ENCODE results near the gene TMEFF2. TPM values are rescaled to one million over a fixed set of nuclear protein-coding genes. Genes with fewer than 3 reads are reported as not detected.

The TMEFF2 gene
- polyA plus RNA-seq, 2 donors: 0.02 to 0.08 TPM

- H3K4me1 ChIP-seq (ENCODE audit: control insufficient read depth in 2 of 2, insufficient read depth in 2 of 2, low read length in 1 of 2): no peaks in the 10 kb centered on the region
- WGBS, 2 donors: 75 to 87% methylated on average over 1 of the region's 1 CpG
- H3K9me3 ChIP-seq (ENCODE audit: control insufficient read depth in 2 of 2, insufficient read depth in 1 of 2, low read depth in 1 of 2, low read length in 1 of 2): no peaks in the 10 kb centered on the region
- no peaks in the 10 kb centered on the region for H3K36me3 ChIP-seq (ENCODE audit: control insufficient read depth in 2 of 2, insufficient read depth in 2 of 2, low read length in 1 of 2)
- H3K27me3 ChIP-seq (ENCODE audit: control insufficient read depth in 1 of 2, insufficient read depth in 2 of 2, low read length in 2 of 2): no peaks in the 10 kb centered on the region
- no peak overlapping the region for H3K27ac ChIP-seq (ENCODE audit: low read depth in 2 of 2, low read length in 1 of 2)
- H3K4me3 ChIP-seq (ENCODE audit: low read depth in 1 of 2, low read length in 2 of 2): no peak overlapping the region
Observed at GRCh38 chr2:192038110-192038509, 156.6 kb downstream of the TMEFF2 start.

GRCh38 chr2:192035731-192036442 lies 158.8 kb downstream of the TMEFF2 start:
- no peaks in the 10 kb centered on the region for H3K9me3 ChIP-seq (ENCODE audit: control insufficient read depth in 2 of 2, insufficient read depth in 1 of 2, low read depth in 1 of 2, low read length in 1 of 2)
- no peak overlapping the region for H3K27ac ChIP-seq (ENCODE audit: low read depth in 2 of 2, low read length in 1 of 2)
- no peaks in the 10 kb centered on the region for H3K4me1 ChIP-seq (ENCODE audit: control insufficient read depth in 2 of 2, insufficient read depth in 2 of 2, low read length in 1 of 2)
- H3K27me3 ChIP-seq (ENCODE audit: control insufficient read depth in 1 of 2, insufficient read depth in 2 of 2, low read length in 2 of 2): no peaks in the 10 kb centered on the region
- H3K36me3 ChIP-seq (ENCODE audit: control insufficient read depth in 2 of 2, insufficient read depth in 2 of 2, low read length in 1 of 2): no peaks in the 10 kb centered on the region
- no peak overlapping the region for H3K4me3 ChIP-seq (ENCODE audit: low read depth in 1 of 2, low read length in 2 of 2)
- 37 to 44% methylated on average over 3 of the region's 3 CpGs for WGBS, 2 donors

DNA sequence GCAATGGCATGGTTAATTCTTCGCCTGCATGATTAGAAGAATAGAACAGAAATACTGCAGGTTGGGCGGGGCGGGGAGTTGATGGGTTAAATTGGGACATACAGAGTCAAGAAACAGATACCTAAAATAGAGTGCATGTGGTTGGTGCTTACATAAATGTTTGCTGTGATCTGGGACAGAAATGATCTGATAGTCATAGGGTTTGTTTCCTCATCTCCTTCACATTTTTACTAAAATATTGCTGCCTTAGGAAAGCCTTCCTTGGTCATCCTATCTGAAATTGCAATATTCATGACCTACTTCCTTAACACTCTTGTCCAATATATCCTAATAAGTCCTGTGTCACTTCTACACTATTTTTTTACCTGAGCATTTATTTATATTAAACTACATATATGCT lies 163.9 kb downstream of the TMEFF2 start:
- Histone ChIP-seq H3K4me1 (ENCODE audit: control insufficient read depth in 2 of 2, insufficient read depth in 2 of 2, low read length in 1 of 2) (no peaks in the 10 kb centered on the region), H3K27me3 (ENCODE audit: control insufficient read depth in 1 of 2, insufficient read depth in 2 of 2, low read length in 2 of 2) (no peaks in the 10 kb centered on the region), H3K27ac (ENCODE audit: low read depth in 2 of 2, low read length in 1 of 2) (no peak overlapping the region), H3K4me3 (ENCODE audit: low read depth in 1 of 2, low read length in 2 of 2) (no peak overlapping the region), H3K36me3 (ENCODE audit: control insufficient read depth in 2 of 2, insufficient read depth in 2 of 2, low read length in 1 of 2) (no peaks in the 10 kb centered on the region), H3K9me3 (ENCODE audit: control insufficient read depth in 2 of 2, insufficient read depth in 1 of 2, low read depth in 1 of 2, low read length in 1 of 2) (no peaks in the 10 kb centered on the region)
- whole genome bisulfite sequencing, 2 donors: 96 to 100% methylated on average over 3 of the region's 3 CpGs

DNA sequence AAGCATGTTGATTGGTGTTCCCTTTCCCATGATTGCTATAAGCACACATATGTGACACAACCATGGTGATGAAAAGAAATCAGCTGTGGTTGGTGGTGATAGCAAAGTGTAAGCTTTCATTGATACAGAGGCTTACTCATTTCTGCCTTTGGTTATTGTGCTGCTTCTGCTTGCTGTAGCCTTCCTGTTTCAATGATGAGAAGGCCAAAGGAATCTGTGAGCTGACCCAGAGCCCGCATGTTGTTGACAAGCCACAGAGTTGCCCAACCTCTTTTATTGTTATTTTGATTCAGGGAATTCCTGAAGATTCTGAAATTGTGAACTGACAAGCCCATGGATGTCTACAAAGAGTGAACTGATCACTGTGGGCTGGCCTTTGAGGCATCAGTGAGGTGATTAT lies 164.4 kb downstream of the TMEFF2 start:
- Histone ChIP-seq H3K27me3 (ENCODE audit: control insufficient read depth in 1 of 2, insufficient read depth in 2 of 2, low read length in 2 of 2) (no peaks in the 10 kb centered on the region), H3K4me1 (ENCODE audit: control insufficient read depth in 2 of 2, insufficient read depth in 2 of 2, low read length in 1 of 2) (no peaks in the 10 kb centered on the region), H3K9me3 (ENCODE audit: control insufficient read depth in 2 of 2, insufficient read depth in 1 of 2, low read depth in 1 of 2, low read length in 1 of 2) (no peaks in the 10 kb centered on the region), H3K4me3 (ENCODE audit: low read depth in 1 of 2, low read length in 2 of 2) (no peak overlapping the region), H3K27ac (ENCODE audit: low read depth in 2 of 2, low read length in 1 of 2) (no peak overlapping the region), H3K36me3 (ENCODE audit: control insufficient read depth in 2 of 2, insufficient read depth in 2 of 2, low read length in 1 of 2) (no peaks in the 10 kb centered on the region)
- WGBS, 2 donors: 87 to 91% methylated on average over 1 of the region's 1 CpG

DNA sequence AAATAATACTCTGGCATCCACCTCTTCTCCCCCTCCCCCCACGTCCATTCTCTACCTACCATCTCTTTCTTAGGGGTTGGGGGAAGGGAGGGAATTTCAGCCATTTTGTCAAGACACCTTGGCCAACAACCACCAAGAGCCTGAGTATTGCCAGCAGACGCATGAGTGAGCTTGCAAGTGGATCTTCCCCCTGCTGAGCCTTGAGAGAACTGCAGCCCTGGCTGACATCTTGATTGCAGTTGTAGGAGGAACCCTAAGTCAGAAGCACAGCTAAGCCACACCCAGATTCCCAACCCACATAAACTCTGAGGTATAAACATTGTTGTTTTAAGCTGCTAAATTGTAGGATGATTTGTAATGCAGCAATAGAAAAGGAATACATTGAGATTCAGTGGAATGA lies 165.6 kb downstream of the TMEFF2 start:
- H3K9me3 ChIP-seq (ENCODE audit: control insufficient read depth in 2 of 2, insufficient read depth in 1 of 2, low read depth in 1 of 2, low read length in 1 of 2): no peaks in the 10 kb centered on the region
- H3K36me3 ChIP-seq (ENCODE audit: control insufficient read depth in 2 of 2, insufficient read depth in 2 of 2, low read length in 1 of 2): no peaks in the 10 kb centered on the region
- H3K27me3 ChIP-seq (ENCODE audit: control insufficient read depth in 1 of 2, insufficient read depth in 2 of 2, low read length in 2 of 2): no peaks in the 10 kb centered on the region
- no peaks in the 10 kb centered on the region for H3K4me1 ChIP-seq (ENCODE audit: control insufficient read depth in 2 of 2, insufficient read depth in 2 of 2, low read length in 1 of 2)
- 81 to 89% methylated on average over 2 of the region's 2 CpGs for WGBS, 2 donors
- no peak overlapping the region for H3K4me3 ChIP-seq (ENCODE audit: low read depth in 1 of 2, low read length in 2 of 2)
- no peak overlapping the region for H3K27ac ChIP-seq (ENCODE audit: low read depth in 2 of 2, low read length in 1 of 2)

GRCh38 chr2:192026825-192027120 lies 168.0 kb downstream of the TMEFF2 start:
- Histone ChIP-seq H3K4me1 (ENCODE audit: control insufficient read depth in 2 of 2, insufficient read depth in 2 of 2, low read length in 1 of 2) (no peaks in the 10 kb centered on the region), H3K9me3 (ENCODE audit: control insufficient read depth in 2 of 2, insufficient read depth in 1 of 2, low read depth in 1 of 2, low read length in 1 of 2) (no peaks in the 10 kb centered on the region), H3K4me3 (ENCODE audit: low read depth in 1 of 2, low read length in 2 of 2) (no peak overlapping the region), H3K27me3 (ENCODE audit: control insufficient read depth in 1 of 2, insufficient read depth in 2 of 2, low read length in 2 of 2) (no peaks in the 10 kb centered on the region), H3K27ac (ENCODE audit: low read depth in 2 of 2, low read length in 1 of 2) (no peak overlapping the region), H3K36me3 (ENCODE audit: control insufficient read depth in 2 of 2, insufficient read depth in 2 of 2, low read length in 1 of 2) (no peaks in the 10 kb centered on the region)
- WGBS, 2 donors: 75 to 84% methylated on average over 1 of the region's 1 CpG

DNA sequence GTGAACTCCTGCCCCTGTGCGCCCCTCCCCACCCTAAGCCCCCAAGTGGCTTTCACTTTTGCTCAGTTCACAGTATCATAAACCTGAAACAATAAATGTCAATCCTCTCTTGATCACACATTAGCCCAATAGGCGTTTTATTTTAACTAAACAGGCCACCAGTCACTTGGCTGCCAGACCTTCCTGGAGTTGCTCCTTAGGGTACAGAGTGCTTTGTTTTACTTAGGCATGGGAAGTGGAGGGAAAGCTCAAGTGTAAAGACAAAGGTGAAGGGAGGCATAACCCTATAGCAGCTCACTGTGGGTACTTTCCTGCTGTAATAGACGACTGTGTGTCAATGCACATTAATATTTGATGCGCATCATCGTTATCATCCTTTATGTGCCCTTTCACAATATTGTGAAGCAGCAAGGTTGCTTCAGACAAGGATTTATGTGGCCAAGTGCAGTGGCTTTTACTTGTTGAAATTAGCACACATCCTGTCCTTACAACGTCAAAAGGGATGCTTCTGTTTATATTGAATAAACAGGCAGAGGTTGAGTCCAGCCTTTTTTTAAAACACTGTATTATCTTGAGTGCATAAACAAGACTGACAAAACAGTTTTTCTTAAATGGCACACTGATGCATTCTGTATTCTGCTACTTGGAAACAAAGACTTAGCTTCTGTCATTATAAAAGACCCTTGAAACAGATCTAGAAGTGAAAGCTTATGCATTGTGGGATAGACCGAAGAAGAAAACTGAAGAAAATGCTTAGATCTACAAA lies 168.5 kb downstream of the TMEFF2 start:
- H3K36me3 ChIP-seq (ENCODE audit: control insufficient read depth in 2 of 2, insufficient read depth in 2 of 2, low read length in 1 of 2): no peaks in the 10 kb centered on the region
- H3K9me3 ChIP-seq (ENCODE audit: control insufficient read depth in 2 of 2, insufficient read depth in 1 of 2, low read depth in 1 of 2, low read length in 1 of 2): no peaks in the 10 kb centered on the region
- no peaks in the 10 kb centered on the region for H3K4me1 ChIP-seq (ENCODE audit: control insufficient read depth in 2 of 2, insufficient read depth in 2 of 2, low read length in 1 of 2)
- no peaks in the 10 kb centered on the region for H3K27me3 ChIP-seq (ENCODE audit: control insufficient read depth in 1 of 2, insufficient read depth in 2 of 2, low read length in 2 of 2)
- H3K4me3 ChIP-seq (ENCODE audit: low read depth in 1 of 2, low read length in 2 of 2): no peak overlapping the region
- 56 to 64% methylated on average over 7 of the region's 7 CpGs for WGBS, 2 donors
- H3K27ac ChIP-seq (ENCODE audit: low read depth in 2 of 2, low read length in 1 of 2): no peak overlapping the region

GRCh38 chr2:192025637-192026036 lies 169.1 kb downstream of the TMEFF2 start:
- 78 to 88% methylated on average over 4 of the region's 4 CpGs for WGBS, 2 donors
- Histone ChIP-seq H3K36me3 (ENCODE audit: control insufficient read depth in 2 of 2, insufficient read depth in 2 of 2, low read length in 1 of 2) (no peaks in the 10 kb centered on the region), H3K27me3 (ENCODE audit: control insufficient read depth in 1 of 2, insufficient read depth in 2 of 2, low read length in 2 of 2) (no peaks in the 10 kb centered on the region), H3K27ac (ENCODE audit: low read depth in 2 of 2, low read length in 1 of 2) (no peak overlapping the region), H3K9me3 (ENCODE audit: control insufficient read depth in 2 of 2, insufficient read depth in 1 of 2, low read depth in 1 of 2, low read length in 1 of 2) (no peaks in the 10 kb centered on the region), H3K4me1 (ENCODE audit: control insufficient read depth in 2 of 2, insufficient read depth in 2 of 2, low read length in 1 of 2) (no peaks in the 10 kb centered on the region), H3K4me3 (ENCODE audit: low read depth in 1 of 2, low read length in 2 of 2) (no peak overlapping the region)

DNA sequence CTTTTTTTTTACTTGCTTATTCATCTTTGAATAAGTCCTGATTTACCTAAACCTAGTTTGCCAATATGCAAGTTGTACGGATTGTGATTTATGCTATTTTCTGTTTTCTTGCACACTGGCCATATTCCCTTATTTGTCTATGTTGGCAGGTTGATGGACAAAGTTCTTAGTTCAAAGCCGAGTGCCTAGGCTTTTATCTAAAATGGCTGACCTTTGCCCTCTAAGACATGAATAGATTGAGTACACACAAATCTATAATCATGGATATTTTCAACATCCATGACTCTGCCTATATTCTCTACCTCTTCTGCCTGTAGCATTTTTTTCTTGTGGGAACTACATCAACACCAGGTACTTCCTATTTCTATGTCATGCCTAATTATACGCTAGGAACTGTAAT lies 171.7 kb downstream of the TMEFF2 start:
- Histone ChIP-seq H3K9me3 (ENCODE audit: control insufficient read depth in 2 of 2, insufficient read depth in 1 of 2, low read depth in 1 of 2, low read length in 1 of 2) (no peaks in the 10 kb centered on the region), H3K27me3 (ENCODE audit: control insufficient read depth in 1 of 2, insufficient read depth in 2 of 2, low read length in 2 of 2) (no peaks in the 10 kb centered on the region), H3K36me3 (ENCODE audit: control insufficient read depth in 2 of 2, insufficient read depth in 2 of 2, low read length in 1 of 2) (no peaks in the 10 kb centered on the region), H3K4me3 (ENCODE audit: low read depth in 1 of 2, low read length in 2 of 2) (no peak overlapping the region), H3K27ac (ENCODE audit: low read depth in 2 of 2, low read length in 1 of 2) (no peak overlapping the region), H3K4me1 (ENCODE audit: control insufficient read depth in 2 of 2, insufficient read depth in 2 of 2, low read length in 1 of 2) (no peaks in the 10 kb centered on the region)
- 77 to 93% methylated on average over 3 of the region's 3 CpGs for WGBS, 2 donors

DNA sequence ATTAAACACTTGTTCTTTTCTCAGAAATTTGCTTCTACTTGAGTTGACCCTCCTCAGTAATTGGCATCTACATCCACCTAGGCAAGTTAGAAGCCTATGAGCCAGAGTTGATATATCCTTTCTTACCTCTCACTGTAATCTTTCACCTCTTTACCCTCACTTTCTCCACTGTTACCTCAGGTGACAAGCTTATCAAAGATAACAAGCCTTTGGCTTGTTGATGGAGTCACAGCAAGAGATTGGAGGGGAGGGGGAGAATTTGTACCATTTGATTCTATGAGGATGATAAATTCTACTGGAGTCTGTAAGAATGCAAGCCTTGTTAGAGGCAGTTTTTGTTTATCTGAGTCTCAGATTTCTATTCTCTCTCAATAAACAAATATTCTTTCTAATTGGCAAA lies 176.9 kb downstream of the TMEFF2 start:
- H3K4me1 ChIP-seq (ENCODE audit: control insufficient read depth in 2 of 2, insufficient read depth in 2 of 2, low read length in 1 of 2): no peaks in the 10 kb centered on the region
- no peak overlapping the region for H3K27ac ChIP-seq (ENCODE audit: low read depth in 2 of 2, low read length in 1 of 2)
- no peaks in the 10 kb centered on the region for H3K27me3 ChIP-seq (ENCODE audit: control insufficient read depth in 1 of 2, insufficient read depth in 2 of 2, low read length in 2 of 2)
- no peaks in the 10 kb centered on the region for H3K9me3 ChIP-seq (ENCODE audit: control insufficient read depth in 2 of 2, insufficient read depth in 1 of 2, low read depth in 1 of 2, low read length in 1 of 2)
- no peaks in the 10 kb centered on the region for H3K36me3 ChIP-seq (ENCODE audit: control insufficient read depth in 2 of 2, insufficient read depth in 2 of 2, low read length in 1 of 2)
- H3K4me3 ChIP-seq (ENCODE audit: low read depth in 1 of 2, low read length in 2 of 2): no peak overlapping the region
